T-helper 1 cell treated with Interleukin-12 subunit alpha and Interleukin-12 subunit beta and Interleukin-4 antibody, amounts not matched to agents 30 ng/mL and 1 ng/mL, for 36 hours (primary cell): Measurements from ENCODE around the gene HDAC7. TPM values are rescaled to one million over a fixed set of nuclear protein-coding genes. Genes with fewer than 3 reads are reported as not detected.

Experiments
- intact Hi-C: fragments of 100-400 bp; cut with micrococcal nuclease; formaldehyde crosslinking; loops from one replicate; pipeline ENCODE4 v1.15.1; 2024
- total RNA-seq: library from RNA; stranded (reverse); gene quantifications from 2 replicates; pipeline ENCODE4 v1.2.3, GENCODE V29; 2022

The HDAC7 gene
- total RNA-seq: 214 and 220 TPM in 2 replicates

GRCh38 chr12:47819896-47820630 is at the start of gene HDAC7:
Gene HDAC7 (minus strand): TSS chr12:47819903. CDS start chr12:47819785, 118 bp downstream.
- intact Hi-C loops: loop anchor here (1.0 to 10.0 kb wide), 4 partner anchors 13 to 1828 kb away; partner anchors contain the start of genes CCNT1 and SCAF11

GRCh38 chr12:47868552-47869031 is 48.9 kb upstream of the HDAC7 start:
- intact Hi-C loops: no loop called here

GRCh38 chr12:47868041-47868440 is 48.3 kb upstream of the HDAC7 start:
- intact Hi-C loops: no loop called here

- intact Hi-C loops: loop anchor here (1.0 to 2.0 kb wide), 3 partner anchors 9 to 95 kb away; partner anchors contain the start of gene TMEM106C
Measured at GRCh38 chr12:47867495-47867941, 47.8 kb upstream of the HDAC7 start.

GRCh38 chr12:47864646-47865235 is 45.0 kb upstream of the HDAC7 start:
- intact Hi-C loops: no loop called here

GRCh38 chr12:47863985-47864384 is 44.3 kb upstream of the HDAC7 start:
- intact Hi-C loops: no loop called here

- intact Hi-C loops: no loop called here
Measured at GRCh38 chr12:47863467-47863866, 43.8 kb upstream of the HDAC7 start.

GRCh38 chr12:47862881-47863280 is 43.2 kb upstream of the HDAC7 start:
- intact Hi-C loops: no loop called here

- intact Hi-C loops: no loop called here
Measured at GRCh38 chr12:47862167-47862750, 42.6 kb upstream of the HDAC7 start.

- intact Hi-C loops: loop anchor here (2.0 kb wide), 1 partner anchor 44 kb away; the partner anchor contains the start of gene VDR
Measured at GRCh38 chr12:47860873-47861272, 41.2 kb upstream of the HDAC7 start.

- intact Hi-C loops: loop anchor here (2.0 kb wide), 1 partner anchor 44 kb away; the partner anchor contains the start of gene VDR
Measured at GRCh38 chr12:47860279-47860841, 40.7 kb upstream of the HDAC7 start.

GRCh38 chr12:47858511-47859266 is 39.0 kb upstream of the HDAC7 start:
- intact Hi-C loops: no loop called here

- intact Hi-C loops: no loop called here
Measured at GRCh38 chr12:47856721-47857575, 37.2 kb upstream of the HDAC7 start.

- intact Hi-C loops: no loop called here
Measured at GRCh38 chr12:47856094-47856493, 36.4 kb upstream of the HDAC7 start.

- intact Hi-C loops: no loop called here
Measured at GRCh38 chr12:47855502-47855901, 35.8 kb upstream of the HDAC7 start.

GRCh38 chr12:47854531-47854930 is 34.8 kb upstream of the HDAC7 start:
- intact Hi-C loops: no loop called here

GRCh38 chr12:47852096-47852571 is 32.4 kb upstream of the HDAC7 start:
- intact Hi-C loops: no loop called here

GRCh38 chr12:47851303-47851952 is 31.7 kb upstream of the HDAC7 start:
- intact Hi-C loops: no loop called here
